ENCODE results near the gene ARV1. TPM values are rescaled to one million over a fixed set of nuclear protein-coding genes. Genes with fewer than 3 reads are reported as not detected.
"Not testable (repeated sequence)": the region's sequence is repeated elsewhere in the genome, so short reads cannot be mapped to it uniquely, and the experiment has no call there.

ARV1 gene
- total RNA-seq, 1 experiment from 2014 or later = 25.9 TPM

GRCh38 chr1:230982696-230983095 is 3.8 kb downstream of the ARV1 start:
- Histone ChIP-seq H3K9me3 (ENCODE audit: control insufficient read depth, insufficient read depth, low read depth, low read length) (no peaks in the 10 kb centered on the region), H3K36me3 (ENCODE audit: control insufficient read depth, insufficient read depth, low read length) (peaks cover 2% of the 10 kb centered on the region), H3K27ac (ENCODE audit: low read length) (no peak overlapping the region), H3K4me1 (ENCODE audit: control insufficient read depth, insufficient read depth, low read length) (peaks cover 1% of the 10 kb centered on the region), H3K27me3 (ENCODE audit: control insufficient read depth, insufficient read depth, low read length) (no peaks in the 10 kb centered on the region), H3K4me3 (ENCODE audit: low read depth in 2 of 2, low read length in 2 of 2) (no peak overlapping the region)
- in situ Hi-C loops (cut with HindIII; ENCODE audit: low pct_unique_long_range_greater_than_20kb, low sequenced_read_pairs) = no loop called here
- no TSS peak for BruUV-seq (replicated peaks)
- ChIA-PET CTCF (no interaction called here), POLR2A (no interaction called here)
- intact Hi-C loops (cut with micrococcal nuclease; ENCODE audit: unreplicated experiment) = no loop called here
- no peak for TF ChIP-seq CTCF (IDR thresholded peaks at IDR 0.05)
- no peak for TF ChIP-seq POLR2AphosphoS5 (IDR thresholded peaks at IDR 0.05; ENCODE audit: low read depth, low read length)
- no peak for TF ChIP-seq SIN3A (IDR thresholded peaks at IDR 0.05; ENCODE audit: borderline replicate concordance, insufficient read depth, low read depth, low read length)
- no peak for TF ChIP-seq TCF7L2 (IDR thresholded peaks at IDR 0.05; ENCODE audit: low read depth, low read length)
- no peak for TF ChIP-seq REST (IDR thresholded peaks at IDR 0.05; ENCODE audit: insufficient read depth in 1 of 2, low read depth in 2 of 2, low read length in 1 of 2)
- ATAC-seq (no peak), DNase-seq (ENCODE audit: low read depth, low spot score) (no peak)

GRCh38 chr1:230983811-230984210 is 4.9 kb downstream of the ARV1 start:
- Histone ChIP-seq H3K4me1 (ENCODE audit: control insufficient read depth, insufficient read depth, low read length) (no peaks in the 10 kb centered on the region), H3K36me3 (ENCODE audit: control insufficient read depth, insufficient read depth, low read length) (peaks cover 3% of the 10 kb centered on the region), H3K27ac (ENCODE audit: low read length) (no peak overlapping the region), H3K27me3 (ENCODE audit: control insufficient read depth, insufficient read depth, low read length) (no peaks in the 10 kb centered on the region), H3K4me3 (ENCODE audit: low read depth in 2 of 2, low read length in 2 of 2) (no peak overlapping the region), H3K9me3 (ENCODE audit: control insufficient read depth, insufficient read depth, low read depth, low read length) (no peaks in the 10 kb centered on the region)
- DNase-seq (ENCODE audit: low read depth, low spot score) (no peak), ATAC-seq (no peak)
- intact Hi-C loops (cut with micrococcal nuclease; ENCODE audit: unreplicated experiment) (no loop called here), in situ Hi-C loops (cut with HindIII; ENCODE audit: low pct_unique_long_range_greater_than_20kb, low sequenced_read_pairs) (no loop called here)
- BruUV-seq (replicated peaks) = no TSS peak
- CTCF ChIA-PET = no interaction called here
- TF ChIP-seq REST (IDR thresholded peaks at IDR 0.05; ENCODE audit: insufficient read depth in 1 of 2, low read depth in 2 of 2, low read length in 1 of 2) = no peak
- TF ChIP-seq TCF7L2 (IDR thresholded peaks at IDR 0.05; ENCODE audit: low read depth, low read length) = no peak
- POLR2A ChIA-PET = no interaction called here

GRCh38 chr1:230984622-230985515 is 6.0 kb downstream of the ARV1 start:
- H3K27me3 ChIP-seq (ENCODE audit: control insufficient read depth, insufficient read depth, low read length); DNase-seq (ENCODE audit: low read depth, low spot score); H3K9me3 ChIP-seq (ENCODE audit: control insufficient read depth, insufficient read depth, low read depth, low read length); in situ Hi-C loops (cut with HindIII; ENCODE audit: low pct_unique_long_range_greater_than_20kb, low sequenced_read_pairs); BruUV-seq (replicated peaks); H3K36me3 ChIP-seq (ENCODE audit: control insufficient read depth, insufficient read depth, low read length); H3K27ac ChIP-seq (ENCODE audit: low read length); POLR2A ChIA-PET; CTCF ChIA-PET; H3K4me1 ChIP-seq (ENCODE audit: control insufficient read depth, insufficient read depth, low read length); ATAC-seq; H3K4me3 ChIP-seq (ENCODE audit: low read depth in 2 of 2, low read length in 2 of 2); intact Hi-C loops (cut with micrococcal nuclease; ENCODE audit: unreplicated experiment): not testable (repeated sequence)

Measured in Panc1 (cell line).